Measurements from ENCODE around the gene FBXO9. TPM values are rescaled to one million over a fixed set of nuclear protein-coding genes. Genes with fewer than 3 reads are reported as not detected.

The FBXO9 gene
- total RNA-seq, 1 experiment from 2014 or later, result 71.0 TPM

- Histone ChIP-seq H3K9ac (ENCODE audit: low read length) (no peak overlapping the region), H3K4me1 (ENCODE audit: control insufficient read depth in 1 of 2, insufficient read depth in 2 of 2, low read length in 2 of 2) (peaks cover 27 to 38% of the 10 kb centered on the region in 2 experiments), H2AFZ (ENCODE audit: low read depth, low read length, poor library complexity, severe bottlenecking) (no peak overlapping the region), H3K9me2 (ENCODE audit: insufficient read depth) (no peaks in the 10 kb centered on the region), H3K79me2 (ENCODE audit: insufficient read depth, low read length) (no peaks in the 10 kb centered on the region), H3K27ac (ENCODE audit: low read depth, low read length) (peak overlapping the region; percentile 38; the same call in 1 of the 2 replicates), H3K4me2 (ENCODE audit: low read length) (peak overlapping the region; percentile 64), H3K4me3 (replicated peaks in 1 of 2; ENCODE audit: low read depth in 1 of 2, low read length in 2 of 2) (0 out of 4 replicates have a peak overlapping the region, but pooled peaks of 1 of the 2 experiments have one; percentile 9), H3K36me3 (ENCODE audit: control insufficient read depth in 1 of 2, insufficient read depth in 2 of 2, low read length in 2 of 2) (no peaks in the 10 kb centered on the region), H3K9me3 (ENCODE audit: control insufficient read depth in 1 of 2, insufficient read depth in 1 of 2, low read depth in 1 of 2, low read length in 2 of 2) (no peaks in the 10 kb centered on the region), H4K20me1 (ENCODE audit: insufficient read depth) (no peaks in the 10 kb centered on the region), H3K27me3 (ENCODE audit: insufficient read depth, low read length) (no peaks in the 10 kb centered on the region)
- ChIA-PET POLR2A (interaction anchor here (0.9 kb wide), 1 partner anchor 10 kb away, joined by 4 read pairs; no protein-coding TSS in a partner anchor), CTCF (no interaction called here), RAD21 (ENCODE audit: low non-redundant PET in 1 of 2, low total read pairs in 2 of 2, uncharacterized antibody in 2 of 2, unreplicated experiment in 2 of 2) (no interaction called here)
- peak; percentile 54 for DNase-seq (ENCODE audit: low read depth, low spot score)
- BruUV-seq (replicated peaks), result no TSS peak
- peak; percentile 62 for ATAC-seq
- intact Hi-C loops (cut with micrococcal nuclease), result no loop called here
- TF ChIP-seq YY1 (IDR thresholded peaks at IDR 0.05; ENCODE audit: extremely low read depth, insufficient replicate concordance, low read depth, low read length), result no peak
- TF ChIP-seq ZFX (IDR thresholded peaks at IDR 0.05), result no peak
- no peak for TF ChIP-seq ZNF274 (IDR thresholded peaks at IDR 0.05; ENCODE audit: low read depth, low read length)
- no peak for TF ChIP-seq EZH2phosphoT487 (IDR thresholded peaks at IDR 0.05; ENCODE audit: borderline replicate concordance)
- no peak for TF ChIP-seq CTCF (IDR thresholded peaks at IDR 0.05 in 2 of 3, conservative IDR thresholded peaks at IDR 0.05 in 1 of 3; ENCODE audit: borderline replicate concordance in 1 of 3, insufficient read depth in 1 of 3, low read depth in 2 of 3, low read length in 2 of 3)
- peak; percentile 60 for TF ChIP-seq FOSL1 (IDR thresholded peaks at IDR 0.05; ENCODE audit: low read depth)
- no peak for TF ChIP-seq SIN3A (IDR thresholded peaks at IDR 0.05; ENCODE audit: low read depth)
- TF ChIP-seq EGR1 (IDR thresholded peaks at IDR 0.05; ENCODE audit: low read depth), result no peak
- peak; percentile 69 for TF ChIP-seq JUND (IDR thresholded peaks at IDR 0.05)
- TF ChIP-seq ELF1 (IDR thresholded peaks at IDR 0.05; ENCODE audit: borderline replicate concordance, low read depth), result no peak
- TF ChIP-seq CEBPB (IDR thresholded peaks at IDR 0.05; ENCODE audit: low read depth), result no peak
- TF ChIP-seq CBX3 (IDR thresholded peaks at IDR 0.05; ENCODE audit: low read depth), result peak; percentile 58
- peak; percentile 37; the same call in 1 of the 2 replicates for TF ChIP-seq SP1 (IDR thresholded peaks at IDR 0.05; ENCODE audit: low read depth)
- no peak for TF ChIP-seq ATF3 (IDR thresholded peaks at IDR 0.05)
- TF ChIP-seq TCF7L2 (IDR thresholded peaks at IDR 0.05; ENCODE audit: borderline replicate concordance, extremely low read depth, insufficient read depth, insufficient read length), result no peak
- TF ChIP-seq POLR2A (IDR thresholded peaks at IDR 0.05; ENCODE audit: borderline replicate concordance, extremely low read depth, insufficient read depth, insufficient read length), result no peak
- TF ChIP-seq SRF (IDR thresholded peaks at IDR 0.05; ENCODE audit: low read depth), result no peak
Observed at GRCh38 chr6:53048431-53049195, 16.6 kb upstream of the FBXO9 start.

Measured in HCT116 (cell line).